Thymus (tissue), 11 donors: ENCODE data around the gene HNRNPA1. TPM values are rescaled to one million over a fixed set of nuclear protein-coding genes. Genes with fewer than 3 reads are reported as not detected.
A peak's percentile ranks its signal among the peaks of the same experiment; 100 is the strongest.

ENCODE experiments used
- DNase-seq, 9 donors: peaks; one replicate each; pipeline ENCODE4 v3.0.0-alpha.2; 2013; ENCODE audit warnings: low spot score in 9 of 9, low read depth in 6 of 9, missing footprints in 1 of 9
- H3K27ac ChIP-seq, 2 donors: one replicate each; pipeline ENCODE4 v1.5.1; 2013; ENCODE audit warnings: control low read depth in 1 of 2, low read depth in 1 of 2, low read length in 1 of 2, mild to moderate bottlenecking in 1 of 2, moderate library complexity in 1 of 2
- H3K27me3 ChIP-seq, 2 donors: one replicate each; pipeline ENCODE4 v1.5.1; 2013; ENCODE audit warnings: low read length in 1 of 2; ENCODE audit not compliant: control insufficient read depth in 2 of 2, insufficient read depth in 1 of 2
- H3K36me3 ChIP-seq, 2 donors: one replicate each; pipeline ENCODE4 v1.5.1; 2013; ENCODE audit warnings: low read length in 1 of 2, mild to moderate bottlenecking in 1 of 2, moderate library complexity in 1 of 2; ENCODE audit not compliant: control insufficient read depth in 2 of 2, insufficient read depth in 2 of 2
- H3K4me1 ChIP-seq, 2 donors: one replicate each; pipeline ENCODE4 v1.5.1; 2013; ENCODE audit warnings: low read length in 2 of 2; ENCODE audit not compliant: control insufficient read depth in 2 of 2, insufficient read depth in 2 of 2
- H3K4me3 ChIP-seq, 2 donors: one replicate each; pipeline ENCODE4 v1.5.1; 2013; ENCODE audit warnings: low read length in 2 of 2, control low read depth in 1 of 2, mild to moderate bottlenecking in 1 of 2
- H3K9me3 ChIP-seq, 2 donors: one replicate each; pipeline ENCODE4 v1.5.1; 2013; ENCODE audit warnings: low read length in 1 of 2, mild to moderate bottlenecking in 1 of 2; ENCODE audit not compliant: control insufficient read depth in 2 of 2, insufficient read depth in 1 of 2
- WGBS: extraction: QIAGEN DNeasy Blood & Tissue Kit; methylation state at CpG from one replicate; pipeline ENCODE4 v1.1.7; 2013; 5-methylcytosine and 5-hydroxymethylcytosine counted together
- polyA plus RNA-seq: library from polyadenylated mRNA; stranded (reverse); fragments of 200-250 nt; gene quantifications from one replicate; pipeline ENCODE4 v1.2.3, GENCODE V29; 2013
- total RNA-seq: library from RNA; stranded (reverse); fragments of 120-200 nt; gene quantifications from one replicate; pipeline ENCODE4 v1.2.4, GENCODE V29; 2013
- donor health status: healthy.

Gene HNRNPA1
- total and polyA plus RNA-seq, 2 donors, result 762 to 1,267 TPM

GRCh38 chr12:54246011-54246641 is 34.4 kb upstream of the HNRNPA1 start:
- Histone ChIP-seq H3K4me3 (no peak overlapping the region), H3K27ac (no peak overlapping the region), H3K4me1 (peaks cover 0 to 3% of the 10 kb centered on the region in 2 donors), H3K9me3 (no peaks in the 10 kb centered on the region), H3K36me3 (peaks cover 37 to 79% of the 10 kb centered on the region in 2 donors), H3K27me3 (no peaks in the 10 kb centered on the region)
- 98% methylated on average over 6 of the region's 6 CpGs for WGBS
- DNase-seq, result no peak

GRCh38 chr12:54249489-54249888 is 31.0 kb upstream of the HNRNPA1 start:
- peaks cover 0 to 3% of the 10 kb centered on the region in 2 donors for H3K4me1 ChIP-seq
- WGBS, result 90% methylated on average over 5 of the region's 5 CpGs
- no peaks in the 10 kb centered on the region for H3K27me3 ChIP-seq
- no peak for DNase-seq
- peaks cover 31 to 76% of the 10 kb centered on the region in 2 donors for H3K36me3 ChIP-seq
- H3K27ac ChIP-seq, result no peak overlapping the region
- no peaks in the 10 kb centered on the region for H3K9me3 ChIP-seq
- H3K4me3 ChIP-seq, result no peak overlapping the region

- Histone ChIP-seq H3K9me3 (no peaks in the 10 kb centered on the region), H3K36me3 (peaks cover 36 to 74% of the 10 kb centered on the region in 2 donors), H3K4me1 (peaks cover 0 to 3% of the 10 kb centered on the region in 2 donors), H3K4me3 (no peak overlapping the region), H3K27me3 (no peaks in the 10 kb centered on the region), H3K27ac (no peak overlapping the region)
- DNase-seq, result peak in 7 of 9 donors; percentile 25 to 73 (median 43)
- WGBS, result 93% methylated on average over 1 of the region's 1 CpG
Measured at GRCh38 chr12:54251667-54252284, 28.8 kb upstream of the HNRNPA1 start.

- Histone ChIP-seq H3K36me3 (peaks cover 40 to 72% of the 10 kb centered on the region in 2 donors), H3K9me3 (no peaks in the 10 kb centered on the region), H3K27me3 (no peaks in the 10 kb centered on the region), H3K27ac (no peak overlapping the region), H3K4me1 (peaks cover under 1 to 8% of the 10 kb centered on the region in 2 donors), H3K4me3 (no peak overlapping the region)
- no peak for DNase-seq
- 99% methylated on average over 4 of the region's 4 CpGs for WGBS
Measured at GRCh38 chr12:54253240-54253639, 27.3 kb upstream of the HNRNPA1 start.

GRCh38 chr12:54257332-54257731 is 23.2 kb upstream of the HNRNPA1 start:
- DNase-seq, result no peak
- no peak overlapping the region for H3K27ac ChIP-seq
- H3K9me3 ChIP-seq, result no peaks in the 10 kb centered on the region
- no peaks in the 10 kb centered on the region for H3K27me3 ChIP-seq
- H3K4me1 ChIP-seq, result peaks cover 11 to 28% of the 10 kb centered on the region in 2 donors
- WGBS, result 97% methylated on average over 8 of the region's 8 CpGs
- peaks cover 35 to 44% of the 10 kb centered on the region in 2 donors for H3K36me3 ChIP-seq
- H3K4me3 ChIP-seq, result no peak overlapping the region

GRCh38 chr12:54258201-54258681 is 22.3 kb upstream of the HNRNPA1 start:
- H3K27ac ChIP-seq, result peak overlapping the region; percentile 65 to 90
- H3K9me3 ChIP-seq, result no peaks in the 10 kb centered on the region
- H3K4me1 ChIP-seq, result peaks cover 14 to 32% of the 10 kb centered on the region in 2 donors
- H3K4me3 ChIP-seq, result peak overlapping the region in 1 of 2 donors; percentile 43
- DNase-seq, result no peak
- peaks cover 31 to 36% of the 10 kb centered on the region in 2 donors for H3K36me3 ChIP-seq
- no peaks in the 10 kb centered on the region for H3K27me3 ChIP-seq

GRCh38 chr12:54259194-54260011 is 21.1 kb upstream of the HNRNPA1 start:
- Histone ChIP-seq H3K36me3 (peaks cover 23 to 26% of the 10 kb centered on the region in 2 donors), H3K4me1 (peaks cover 14 to 32% of the 10 kb centered on the region in 2 donors), H3K27me3 (no peaks in the 10 kb centered on the region), H3K27ac (peak overlapping the region; percentile 46 to 90), H3K9me3 (no peaks in the 10 kb centered on the region), H3K4me3 (peak overlapping the region; percentile 43 to 48)
- 14% methylated on average over 11 of the region's 11 CpGs for WGBS
- DNase-seq, result peak; percentile 65 to 90 (median 78)

- H3K36me3 ChIP-seq, result peaks cover 7 to 13% of the 10 kb centered on the region in 2 donors
- H3K27ac ChIP-seq, result no peak overlapping the region
- H3K4me1 ChIP-seq, result peaks cover 14 to 32% of the 10 kb centered on the region in 2 donors
- H3K9me3 ChIP-seq, result no peaks in the 10 kb centered on the region
- WGBS, result 81% methylated on average over 5 of the region's 5 CpGs
- H3K4me3 ChIP-seq, result no peak overlapping the region
- DNase-seq, result no peak
- H3K27me3 ChIP-seq, result no peaks in the 10 kb centered on the region
Measured at GRCh38 chr12:54261815-54262402, 18.6 kb upstream of the HNRNPA1 start.
